Smooth muscle cell (in vitro differentiated cells): ENCODE results near the gene ADAMTSL3. TPM values are rescaled to one million over a fixed set of nuclear protein-coding genes. Genes with fewer than 3 reads are reported as not detected.

Experiments used
- DNase-seq: peaks from one replicate; lab custom pipeline; 2025; ENCODE audit not compliant: unreplicated experiment; lab: John Stamatoyannopoulos, UW
- H2AFZ ChIP-seq: fragments of 200-600 bp; sonication (generic); 2 replicates; pipeline ENCODE4 v1.6.0; 2016; ENCODE audit warnings: antibody characterized with exemption, low read depth, mild to moderate bottlenecking
- H3F3A ChIP-seq: fragments of 200-600 bp; sonication (generic); 2 replicates; pipeline ENCODE4 v1.6.0; 2017; ENCODE audit warnings: antibody characterized with exemption, low read depth
- H3K27ac ChIP-seq: fragments of 200-600 bp; sonication (generic); 2 replicates; pipeline ENCODE4 v1.5.1; 2016; ENCODE audit warnings: low read depth, mild to moderate bottlenecking
- H3K27me3 ChIP-seq: fragments of 200-600 bp; sonication (generic); 2 replicates; pipeline ENCODE4 v1.6.1; 2016; ENCODE audit warnings: low read depth, mild to moderate bottlenecking
- H3K36me3 ChIP-seq: fragments of 200-600 bp; sonication (generic); 2 replicates; pipeline ENCODE4 v1.5.1; 2016; ENCODE audit warnings: low read depth
- H3K4me1 ChIP-seq: fragments of 200-600 bp; sonication (generic); 2 replicates; pipeline ENCODE4 v1.5.1; 2016; ENCODE audit warnings: low read depth
- H3K4me2 ChIP-seq: fragments of 200-600 bp; sonication (generic); 2 replicates; pipeline ENCODE4 v1.6.0; 2016; ENCODE audit warnings: mild to moderate bottlenecking
- H3K4me3 ChIP-seq: fragments of 200-600 bp; sonication (generic); 2 replicates; pipeline ENCODE4 v1.5.1; 2016; ENCODE audit warnings: mild to moderate bottlenecking
- H3K79me2 ChIP-seq: fragments of 200-600 bp; sonication (generic); 2 replicates; pipeline ENCODE4 v1.6.0; 2016; ENCODE audit warnings: low read depth, mild to moderate bottlenecking
- H3K9ac ChIP-seq: fragments of 200-600 bp; sonication (generic); 2 replicates; pipeline ENCODE4 v1.6.0; 2016; ENCODE audit warnings: low read depth
- H3K9me3 ChIP-seq: fragments of 200-600 bp; sonication (generic); replicated peaks from 2 replicates; pipeline ENCODE4 v1.5.1; 2016; ENCODE audit warnings: low read depth
- H4K20me1 ChIP-seq: fragments of 200-600 bp; sonication (generic); 2 replicates; pipeline ENCODE4 v1.6.0; 2016; ENCODE audit warnings: low read depth
- WGBS: methylation state at CpG from one replicate; pipeline ENCODE4 v1.1.7; 2016; ENCODE audit warnings: low lambda C conversion rate; 5-methylcytosine and 5-hydroxymethylcytosine counted together
- polyA plus RNA-seq: library from polyadenylated mRNA; unstranded; fragments of >200 nt; fragmentation: Nextera tagmentation; extraction: Ambion mirVana; gene quantifications from 2 replicates; pipeline ENCODE4 v1.2.1, GENCODE V29; 2016
- total RNA-seq: library from RNA; depleted of rRNA; stranded (reverse); fragments of >200 nt; gene quantifications from 2 replicates; pipeline ENCODE4 v1.2.3, GENCODE V29; 2014
- TF ChIP-seq, protein P1 (sequence below): fragments of 200-600 bp; sonication (generic); IDR thresholded peaks from 2 replicates; pipeline ENCODE4 v1.5.1; 2017; ENCODE audit warnings: borderline replicate concordance, mild to moderate bottlenecking, antibody characterized with exemption; ENCODE audit not compliant: insufficient read depth, poor library complexity, severe bottlenecking

ADAMTSL3 gene
- total and polyA plus RNA-seq, 2 experiments from 2014 or later, result 0.17 to 0.22 TPM

DNA sequence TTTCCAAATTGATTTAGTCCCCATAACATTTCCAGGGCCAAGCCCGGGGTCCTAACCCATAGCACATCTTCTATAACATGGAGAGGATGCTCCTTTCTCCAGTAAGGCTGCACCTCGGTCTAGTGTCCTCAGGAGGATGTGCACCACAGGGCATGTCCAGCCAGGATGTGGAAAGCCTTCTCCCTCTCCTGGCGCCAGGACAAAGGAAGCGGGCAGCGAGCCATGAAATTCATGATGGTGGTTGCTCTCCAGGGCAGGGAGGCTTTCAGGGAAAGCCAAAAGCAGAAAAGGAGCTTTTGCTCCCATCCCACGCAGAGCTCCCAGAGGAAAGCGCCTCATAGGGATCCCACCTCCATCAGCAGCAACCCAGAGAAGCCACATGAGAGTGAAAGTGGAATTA lies 220.0 kb downstream of the ADAMTSL3 start:
- Histone ChIP-seq H3K36me3 (no peaks in the 10 kb centered on the region), H3K27me3 (no peaks in the 10 kb centered on the region), H3K4me1 (peaks cover 7% of the 10 kb centered on the region), H3K9ac (no peak overlapping the region), H3K27ac (no peak overlapping the region), H3K9me3 (no peaks in the 10 kb centered on the region), H3K79me2 (no peaks in the 10 kb centered on the region), H3K4me2 (no peak overlapping the region), H3F3A (no peaks in the 10 kb centered on the region), H3K4me3 (no peak overlapping the region), H4K20me1 (no peaks in the 10 kb centered on the region), H2AFZ (no peak overlapping the region)
- TF ChIP-seq, protein P1, sequence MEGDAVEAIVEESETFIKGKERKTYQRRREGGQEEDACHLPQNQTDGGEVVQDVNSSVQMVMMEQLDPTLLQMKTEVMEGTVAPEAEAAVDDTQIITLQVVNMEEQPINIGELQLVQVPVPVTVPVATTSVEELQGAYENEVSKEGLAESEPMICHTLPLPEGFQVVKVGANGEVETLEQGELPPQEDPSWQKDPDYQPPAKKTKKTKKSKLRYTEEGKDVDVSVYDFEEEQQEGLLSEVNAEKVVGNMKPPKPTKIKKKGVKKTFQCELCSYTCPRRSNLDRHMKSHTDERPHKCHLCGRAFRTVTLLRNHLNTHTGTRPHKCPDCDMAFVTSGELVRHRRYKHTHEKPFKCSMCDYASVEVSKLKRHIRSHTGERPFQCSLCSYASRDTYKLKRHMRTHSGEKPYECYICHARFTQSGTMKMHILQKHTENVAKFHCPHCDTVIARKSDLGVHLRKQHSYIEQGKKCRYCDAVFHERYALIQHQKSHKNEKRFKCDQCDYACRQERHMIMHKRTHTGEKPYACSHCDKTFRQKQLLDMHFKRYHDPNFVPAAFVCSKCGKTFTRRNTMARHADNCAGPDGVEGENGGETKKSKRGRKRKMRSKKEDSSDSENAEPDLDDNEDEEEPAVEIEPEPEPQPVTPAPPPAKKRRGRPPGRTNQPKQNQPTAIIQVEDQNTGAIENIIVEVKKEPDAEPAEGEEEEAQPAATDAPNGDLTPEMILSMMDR, result no peak
- WGBS, result 89% methylated on average over 7 of the region's 7 CpGs
- DNase-seq, result no peak

DNA sequence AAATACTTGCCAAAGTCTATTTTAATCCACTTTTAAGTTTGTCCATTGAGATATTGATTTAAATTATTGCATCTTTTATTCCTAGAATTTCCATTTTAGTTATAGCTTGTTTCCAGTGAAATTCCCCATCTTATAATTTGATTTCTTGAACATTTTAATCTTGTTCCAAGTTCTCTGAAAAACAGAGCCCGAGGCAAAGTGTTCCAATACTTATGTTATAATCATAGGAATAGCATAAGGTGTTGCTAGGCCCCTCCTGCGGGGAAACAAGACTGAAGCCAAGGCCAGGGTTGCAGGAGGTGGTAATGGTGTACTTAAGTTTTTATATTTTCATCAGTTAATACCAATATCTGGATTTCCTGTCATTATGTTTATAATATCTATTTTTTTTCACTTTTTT lies 226.6 kb downstream of the ADAMTSL3 start:
- Histone ChIP-seq H3K9ac (no peak overlapping the region), H3K4me3 (no peak overlapping the region), H3K27ac (no peak overlapping the region), H3F3A (no peaks in the 10 kb centered on the region), H3K9me3 (no peaks in the 10 kb centered on the region), H2AFZ (no peak overlapping the region), H3K36me3 (no peaks in the 10 kb centered on the region), H3K27me3 (no peaks in the 10 kb centered on the region), H4K20me1 (no peaks in the 10 kb centered on the region), H3K4me1 (no peaks in the 10 kb centered on the region), H3K79me2 (no peaks in the 10 kb centered on the region), H3K4me2 (no peak overlapping the region)
- DNase-seq, result no peak
- WGBS, result 82% methylated on average over 2 of the region's 2 CpGs
- TF ChIP-seq, protein P1, result no peak

DNA sequence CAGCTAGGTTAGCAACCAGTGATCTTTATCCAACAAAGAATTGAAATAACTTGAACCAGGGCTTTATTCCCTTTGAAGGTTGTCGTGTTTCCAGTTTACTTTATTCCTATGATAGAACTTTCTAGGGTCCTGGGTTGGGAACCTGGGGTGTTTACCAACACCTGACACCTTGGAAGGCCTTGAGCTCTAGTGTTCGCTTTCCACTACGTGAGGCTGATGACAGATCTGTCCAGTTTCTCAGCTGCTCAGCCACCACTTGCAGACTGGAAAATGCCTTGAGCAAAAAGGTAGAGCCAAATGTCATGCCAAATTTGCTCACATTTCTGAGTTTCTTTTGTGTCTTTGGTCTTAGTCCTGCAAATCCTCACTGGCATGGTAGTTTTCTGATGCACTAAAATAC lies 227.2 kb downstream of the ADAMTSL3 start:
- H3K4me2 ChIP-seq, result no peak overlapping the region
- no peaks in the 10 kb centered on the region for H3K9me3 ChIP-seq
- TF ChIP-seq, protein P1, result no peak
- no peak overlapping the region for H3K27ac ChIP-seq
- no peak overlapping the region for H2AFZ ChIP-seq
- peaks cover 3% of the 10 kb centered on the region for H3K27me3 ChIP-seq
- H4K20me1 ChIP-seq, result no peaks in the 10 kb centered on the region
- H3K79me2 ChIP-seq, result no peaks in the 10 kb centered on the region
- H3K4me3 ChIP-seq, result no peak overlapping the region
- no peaks in the 10 kb centered on the region for H3K4me1 ChIP-seq
- H3F3A ChIP-seq, result no peaks in the 10 kb centered on the region
- no peaks in the 10 kb centered on the region for H3K36me3 ChIP-seq
- no peak overlapping the region for H3K9ac ChIP-seq
- WGBS, result 91% methylated on average over 3 of the region's 3 CpGs
- DNase-seq, result no peak

DNA sequence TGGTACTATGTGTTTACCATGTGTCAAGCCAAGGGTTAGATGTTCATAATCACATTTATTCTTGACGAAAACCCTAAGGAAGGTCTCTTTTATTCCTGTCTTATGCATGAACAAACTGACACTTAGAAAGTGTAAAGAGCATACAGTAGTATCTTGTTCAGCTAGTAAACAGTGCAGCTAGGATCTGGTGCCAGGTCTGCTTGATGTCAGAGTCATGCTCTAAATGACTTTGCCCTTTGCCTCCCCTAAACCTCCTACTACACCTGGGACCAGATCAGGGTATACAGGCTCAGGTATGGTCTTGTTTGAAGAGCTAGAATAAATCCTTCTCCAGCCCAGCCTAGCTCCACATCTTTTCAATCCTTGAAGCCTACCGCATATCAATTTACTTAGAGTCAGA lies 232.4 kb downstream of the ADAMTSL3 start:
- Histone ChIP-seq H3F3A (no peaks in the 10 kb centered on the region), H3K36me3 (no peaks in the 10 kb centered on the region), H4K20me1 (no peaks in the 10 kb centered on the region), H3K4me1 (no peaks in the 10 kb centered on the region), H3K27ac (no peak overlapping the region), H3K9ac (no peak overlapping the region), H3K79me2 (no peaks in the 10 kb centered on the region), H3K4me2 (no peak overlapping the region), H3K4me3 (no peak overlapping the region), H2AFZ (no peak overlapping the region), H3K9me3 (no peaks in the 10 kb centered on the region), H3K27me3 (peaks cover 10% of the 10 kb centered on the region)
- TF ChIP-seq, protein P1, result no peak
- DNase-seq, result no peak
- WGBS, result 85% methylated on average over 2 of the region's 2 CpGs
